CD14-positive monocyte (primary cell): ENCODE measurements around the gene TKTL1. TPM values are rescaled to one million over a fixed set of nuclear protein-coding genes. Genes with fewer than 3 reads are reported as not detected.

Experiments used
- DNase-seq, 3 donors: peaks; one replicate each; pipeline ENCODE4 v3.0.0-alpha.2; 2011 to 2022
- H2AFZ ChIP-seq: 2 replicates; pipeline ENCODE4 v1.6.0; 2012; ENCODE audit warnings: mild to moderate bottlenecking, low read depth, low read length, inconsistent platforms; ENCODE audit not compliant: insufficient read depth, poor library complexity, severe bottlenecking
- H3K27ac ChIP-seq, 2 donors: 1 replicate in 1 of 2; 2 replicates in 1 of 2; pipeline ENCODE4 v1.5.1; 2012 to 2013; ENCODE audit warnings: low read length in 2 of 2, control low read depth in 1 of 2, inconsistent platforms in 1 of 2, low read depth in 1 of 2, mild to moderate bottlenecking in 1 of 2
- H3K27me3 ChIP-seq, 2 donors: one replicate each; pipeline versions ENCODE4 v1.6.0 to v1.6.1; 2011 to 2013; ENCODE audit warnings: low read length in 2 of 2; ENCODE audit not compliant: control insufficient read depth in 2 of 2, insufficient read depth in 2 of 2
- H3K36me3 ChIP-seq, 2 donors: replicated peaks in 1 of 2; 1 replicate in 1 of 2; 2 replicates in 1 of 2; pipeline versions ENCODE4 v1.5.1 to v1.6.1; 2012 to 2013; ENCODE audit warnings: low read length in 2 of 2, control low read depth in 1 of 2, inconsistent platforms in 1 of 2, mild to moderate bottlenecking in 1 of 2; ENCODE audit not compliant: insufficient read depth in 2 of 2, control insufficient read depth in 1 of 2
- H3K4me1 ChIP-seq, 2 donors: 1 replicate in 1 of 2; 2 replicates in 1 of 2; pipeline versions ENCODE4 v1.5.1 to v1.6.1; 2012 to 2013; ENCODE audit warnings: low read length in 2 of 2, control low read depth in 1 of 2, inconsistent platforms in 1 of 2, mild to moderate bottlenecking in 1 of 2, moderate library complexity in 1 of 2; ENCODE audit not compliant: insufficient read depth in 2 of 2, control insufficient read depth in 1 of 2
- H3K4me2 ChIP-seq: replicated peaks from 2 replicates; pipeline ENCODE3; 2012; ENCODE audit warnings: low read length, moderate library complexity, mild to moderate bottlenecking; ENCODE audit not compliant: poor library complexity, severe bottlenecking; ENCODE audit errors: extremely low read depth
- H3K4me3 ChIP-seq, 3 experiments: fragments of 200-600 bp in 1 of 3; sonication (generic) in 1 of 3; replicated peaks in 1 of 3; 1 replicate in 2 of 3; 2 replicates in 1 of 3; pipeline ENCODE4 v1.5.1; 2011 to 2013; ENCODE audit warnings: low read length in 3 of 3, mild to moderate bottlenecking in 3 of 3, control low read depth in 2 of 3, low read depth in 2 of 3, inconsistent platforms in 1 of 3, moderate library complexity in 1 of 3
- H3K79me2 ChIP-seq: 2 replicates; pipeline ENCODE4 v1.6.0; 2012; ENCODE audit warnings: mild to moderate bottlenecking, control low read depth, inconsistent platforms, low read length, moderate library complexity; ENCODE audit not compliant: insufficient read depth
- H3K9ac ChIP-seq: 2 replicates; pipeline ENCODE4 v1.6.0; 2017; ENCODE audit warnings: low read length, mild to moderate bottlenecking; ENCODE audit not compliant: insufficient read depth, poor library complexity, severe bottlenecking
- H3K9me3 ChIP-seq, 2 donors: replicated peaks in 1 of 2; 1 replicate in 1 of 2; 2 replicates in 1 of 2; pipeline versions ENCODE4 v1.5.1 to v1.6.1; 2012 to 2013; ENCODE audit warnings: low read length in 2 of 2, control low read depth in 1 of 2; ENCODE audit not compliant: control insufficient read depth in 1 of 2, insufficient read depth in 1 of 2
- H4K20me1 ChIP-seq: 2 replicates; pipeline ENCODE4 v1.6.0; 2012; ENCODE audit warnings: mild to moderate bottlenecking, low read length, control low read depth, moderate library complexity; ENCODE audit not compliant: insufficient read depth
- H3K27ac Mint-ChIP-seq, 7 donors: one replicate each; pipeline ENCODE4 v1.8.0; 2020; ENCODE audit warnings: mild to moderate bottlenecking in 7 of 7, mixed read lengths in 7 of 7, moderate library complexity in 6 of 7, inconsistent platforms in 2 of 7
- H3K27me3 Mint-ChIP-seq, 3 donors: one replicate each; pipeline ENCODE4 v1.8.0; 2021 to 2022; ENCODE audit warnings: low read depth in 3 of 3, mild to moderate bottlenecking in 3 of 3, mixed read lengths in 3 of 3, moderate library complexity in 3 of 3, inconsistent platforms in 1 of 3
- H3K36me3 Mint-ChIP-seq, 2 donors: one replicate each; pipeline ENCODE4 v1.8.0; 2020; ENCODE audit warnings: mixed read lengths in 2 of 2, inconsistent platforms in 1 of 2, mild to moderate bottlenecking in 1 of 2
- H3K4me1 Mint-ChIP-seq: one replicate; pipeline ENCODE4 v1.8.0; 2020; ENCODE audit warnings: mild to moderate bottlenecking, mixed read lengths
- H3K4me3 Mint-ChIP-seq, 2 donors: one replicate each; pipeline ENCODE4 v1.8.0; 2020; ENCODE audit warnings: mild to moderate bottlenecking in 2 of 2, mixed read lengths in 2 of 2, moderate library complexity in 1 of 2
- H3K9me3 Mint-ChIP-seq, 7 donors: one replicate each; pipeline ENCODE4 v1.8.0; 2020 to 2022; ENCODE audit warnings: mixed read lengths in 7 of 7, mild to moderate bottlenecking in 6 of 7, moderate library complexity in 6 of 7, inconsistent platforms in 2 of 7
- CTCF ChIP-seq: fragments of 200-600 bp; IDR thresholded peaks from one replicate; pipeline ENCODE4 v1.8.0; 2022; ENCODE audit warnings: antibody characterized with exemption, mild to moderate bottlenecking
- WGBS: methylation state at CpG from one replicate; pipeline ENCODE4 v1.1.5; 2013; ENCODE audit warnings: missing lambda C conversion rate; ENCODE audit not compliant: insufficient coverage; 5-methylcytosine and 5-hydroxymethylcytosine counted together
- intact Hi-C, 2 donors: fragments of 100-400 bp; cut with micrococcal nuclease; formaldehyde crosslinking; loops; one replicate each; pipeline versions ENCODE4 v1.15.0 to v1.15.1; 2023
- polyA plus RNA-seq, 3 donors: library from polyadenylated mRNA; depleted of rRNA in 1 of 3; unstranded in 2 of 3; stranded (reverse) in 1 of 3; fragments of 300-500 nt in 2 of 3; fragments of >200 nt in 1 of 3; fragmentation: Illumina TruSeq in 2 of 3; gene quantifications; 1 replicate in 2 of 3; 2 replicates in 1 of 3; pipeline ENCODE4 v1.2.3, GENCODE V29; 2012 to 2021

The TKTL1 gene
- polyA plus RNA-seq, 3 donors: 0.20 to 1.3 (median 0.60) TPM

GRCh38 chrX:154310616-154311536 lies 15.3 kb downstream of the TKTL1 start:
- DNase-seq: no peak
- no peak overlapping the region for H3K9ac ChIP-seq
- no peak for TF ChIP-seq CTCF
- H3K36me3 Mint-ChIP-seq: peaks cover 0 to 2% of the 10 kb centered on the region in 2 donors
- peaks cover 27 to 32% of the 10 kb centered on the region in 2 donors for H3K4me1 ChIP-seq
- 100% methylated on average over 7 of the region's 19 CpGs for WGBS
- H3K4me3 Mint-ChIP-seq: no peak overlapping the region
- H3K9me3 ChIP-seq: no peaks in the 10 kb centered on the region
- H3K9me3 Mint-ChIP-seq: no peaks in the 10 kb centered on the region
- peak overlapping the region in 6 of 7 donors; percentile 27 to 88 (median 76) for H3K27ac Mint-ChIP-seq
- no peaks in the 10 kb centered on the region for H3K27me3 ChIP-seq
- H3K79me2 ChIP-seq: no peaks in the 10 kb centered on the region
- H3K36me3 ChIP-seq: no peaks in the 10 kb centered on the region
- no peak overlapping the region for H3K4me3 ChIP-seq
- intact Hi-C loops: no loop called here
- no peak overlapping the region for H3K4me2 ChIP-seq
- H4K20me1 ChIP-seq: no peaks in the 10 kb centered on the region
- H3K27me3 Mint-ChIP-seq: peaks cover 0 to 18% (median 0%) of the 10 kb centered on the region in 3 donors
- H2AFZ ChIP-seq: no peak overlapping the region
- peak overlapping the region; percentile 16 to 60 for H3K27ac ChIP-seq
- H3K4me1 Mint-ChIP-seq: peaks cover 41% of the 10 kb centered on the region

- H3K4me2 ChIP-seq: no peak overlapping the region
- WGBS: no CpG with 5 or more reads among the region's 7 CpGs
- H3K9ac ChIP-seq: no peak overlapping the region
- no peak overlapping the region for H3K27ac ChIP-seq
- no peak overlapping the region for H2AFZ ChIP-seq
- no peaks in the 10 kb centered on the region for H3K9me3 ChIP-seq
- H3K9me3 Mint-ChIP-seq: no peaks in the 10 kb centered on the region
- peak overlapping the region in 1 of 7 donors; percentile 60 for H3K27ac Mint-ChIP-seq
- H3K79me2 ChIP-seq: no peaks in the 10 kb centered on the region
- H3K4me3 Mint-ChIP-seq: no peak overlapping the region
- no peaks in the 10 kb centered on the region for H3K27me3 ChIP-seq
- peaks cover 21 to 27% of the 10 kb centered on the region in 2 donors for H3K4me1 ChIP-seq
- intact Hi-C loops: no loop called here
- TF ChIP-seq CTCF: no peak
- peaks cover 0 to 20% (median 0%) of the 10 kb centered on the region in 3 donors for H3K27me3 Mint-ChIP-seq
- DNase-seq: no peak
- H3K4me1 Mint-ChIP-seq: peaks cover 36% of the 10 kb centered on the region
- peaks cover 0 to 2% of the 10 kb centered on the region in 2 donors for H3K36me3 Mint-ChIP-seq
- H4K20me1 ChIP-seq: no peaks in the 10 kb centered on the region
- H3K4me3 ChIP-seq: no peak overlapping the region
- no peaks in the 10 kb centered on the region for H3K36me3 ChIP-seq
Measured at GRCh38 chrX:154312116-154312515, 16.5 kb downstream of the TKTL1 start.
